Measurements from ENCODE around the gene MRPL21.

The MRPL21 gene

GRCh38 chr11:68880851-68881250 is 22.8 kb downstream of the MRPL21 start:
- Histone ChIP-seq H3K27ac (no peak overlapping the region), H3K4me1 (no peaks in the 10 kb centered on the region), H3K4me3 (ENCODE audit: low read depth, low read length) (no peak overlapping the region), H3K27me3 (ENCODE audit: control insufficient read depth, insufficient read depth, low read length) (no peaks in the 10 kb centered on the region), H3K9ac (no peak overlapping the region), H3K4me2 (ENCODE audit: low read length) (no peak overlapping the region), H3K79me2 (no peaks in the 10 kb centered on the region), H2AFZ (no peak overlapping the region), H3K36me3 (ENCODE audit: control insufficient read depth, insufficient read depth, low read length) (no peaks in the 10 kb centered on the region), H3K9me3 (ENCODE audit: control insufficient read depth, low read length) (no peaks in the 10 kb centered on the region)
- TF ChIP-seq CTCF (IDR thresholded peaks at IDR 0.05), result no peak

GRCh38 chr11:68878022-68878421 is 25.6 kb downstream of the MRPL21 start:
- Histone ChIP-seq H3K9ac (no peak overlapping the region), H3K4me1 (no peaks in the 10 kb centered on the region), H3K4me3 (ENCODE audit: low read depth, low read length) (no peak overlapping the region), H3K79me2 (no peaks in the 10 kb centered on the region), H3K27ac (no peak overlapping the region), H3K36me3 (ENCODE audit: control insufficient read depth, insufficient read depth, low read length) (no peaks in the 10 kb centered on the region), H3K9me3 (ENCODE audit: control insufficient read depth, low read length) (no peaks in the 10 kb centered on the region), H2AFZ (no peak overlapping the region), H3K4me2 (ENCODE audit: low read length) (no peak overlapping the region), H3K27me3 (ENCODE audit: control insufficient read depth, insufficient read depth, low read length) (no peaks in the 10 kb centered on the region)
- no peak for TF ChIP-seq CTCF (IDR thresholded peaks at IDR 0.05)

GRCh38 chr11:68872216-68873003 is 31.2 kb downstream of the MRPL21 start:
- H3K27ac ChIP-seq, result no peak overlapping the region
- H3K79me2 ChIP-seq, result no peaks in the 10 kb centered on the region
- TF ChIP-seq CTCF (IDR thresholded peaks at IDR 0.05), result no peak

GRCh38 chr11:68870470-68870869 is 33.2 kb downstream of the MRPL21 start:
- no peaks in the 10 kb centered on the region for H3K27me3 ChIP-seq (ENCODE audit: control insufficient read depth, insufficient read depth, low read length)
- H3K79me2 ChIP-seq, result no peaks in the 10 kb centered on the region
- H3K36me3 ChIP-seq (ENCODE audit: control insufficient read depth, insufficient read depth, low read length), result no peaks in the 10 kb centered on the region
- peak overlapping the region; percentile 69 for H2AFZ ChIP-seq
- no peaks in the 10 kb centered on the region for H3K9me3 ChIP-seq (ENCODE audit: control insufficient read depth, low read length)
- TF ChIP-seq CTCF (IDR thresholded peaks at IDR 0.05), result no peak
- no peak overlapping the region for H3K9ac ChIP-seq
- H3K4me2 ChIP-seq (ENCODE audit: low read length), result peak overlapping the region; percentile 45
- H3K4me1 ChIP-seq, result peaks cover 5% of the 10 kb centered on the region
- peak overlapping the region; percentile 16 for H3K4me3 ChIP-seq (ENCODE audit: low read depth, low read length)
- H3K27ac ChIP-seq, result no peak overlapping the region

More at GRCh38 chr11:68872216-68873003, 31.2 kb downstream of the MRPL21 start:
- Histone ChIP-seq H3K9ac (no peak overlapping the region), H3K36me3 (ENCODE audit: control insufficient read depth, insufficient read depth, low read length) (no peaks in the 10 kb centered on the region), H2AFZ (no peak overlapping the region), H3K27me3 (ENCODE audit: control insufficient read depth, insufficient read depth, low read length) (no peaks in the 10 kb centered on the region), H3K4me1 (peaks cover 5% of the 10 kb centered on the region), H3K9me3 (ENCODE audit: control insufficient read depth, low read length) (no peaks in the 10 kb centered on the region), H3K4me2 (ENCODE audit: low read length) (no peak overlapping the region), H3K4me3 (ENCODE audit: low read depth, low read length) (no peak overlapping the region)

Data from parathyroid adenoma (tissue), 2 donors.